Endothelial cell of umbilical vein (primary cell): ENCODE data around the gene ZNF414. TPM values are rescaled to one million over a fixed set of nuclear protein-coding genes. Genes with fewer than 3 reads are reported as not detected.

Experiments
- BruUV-seq: library from RNA; stranded (reverse); fragments of 400-500 nt; replicated peaks from 2 replicates; lab custom pipeline; 2021; lab: Mats Ljungman, UMichigan
- CTCF ChIA-PET: fragments of 300-600, 350-600 bp; sonication (Branson Sonifier 250); formaldehyde crosslinking; loops from one replicate; lab custom pipeline; 2021; ENCODE audit warnings: antibody characterized with exemption, inconsistent platforms; lab: Charles Lee
- POLR2A ChIA-PET: fragments of 300-600, 350-600 bp; sonication (Branson Sonifier 250); formaldehyde crosslinking; loops from one replicate; lab custom pipeline; 2021; ENCODE audit warnings: antibody characterized with exemption, inconsistent platforms; lab: Charles Lee
- DNase-seq: peaks from one replicate; pipeline ENCODE4 v3.0.0-alpha.2; 2011; ENCODE audit warnings: low read depth, low spot score
- FAIRE-seq: peaks from 2 replicates; lab custom pipeline; 2011; peaks lifted over from hg19 to GRCh38; lab: Jason Lieb, UNC
- H2AFZ ChIP-seq: 2 replicates; pipeline ENCODE4 v1.6.0; 2012; ENCODE audit warnings: low read depth, low read length, control low read depth, inconsistent platforms
- H3K27ac ChIP-seq: 2 replicates; pipeline ENCODE4 v1.5.1; 2011; ENCODE audit warnings: low read depth, mild to moderate bottlenecking, control low read depth, low read length, moderate library complexity; ENCODE audit not compliant: insufficient read depth
- H3K27me3 ChIP-seq, 2 experiments: 2 replicates each; pipeline versions ENCODE4 v1.6.0 to v1.6.1; 2011; ENCODE audit warnings: low read length in 2 of 2, mixed read lengths in 1 of 2; ENCODE audit not compliant: control insufficient read depth in 2 of 2, insufficient read depth in 2 of 2
- H3K36me3 ChIP-seq, 2 experiments: 2 replicates in 1 of 2; 3 replicates in 1 of 2; pipeline ENCODE4 v1.5.1; 2011; ENCODE audit warnings: low read length in 2 of 2, mild to moderate bottlenecking in 1 of 2, moderate library complexity in 1 of 2; ENCODE audit not compliant: control insufficient read depth in 2 of 2, insufficient read depth in 2 of 2; ENCODE audit errors: extremely low read depth in 1 of 2
- H3K4me1 ChIP-seq: 3 replicates; pipeline ENCODE4 v1.5.1; 2011; ENCODE audit warnings: mild to moderate bottlenecking, low read length; ENCODE audit not compliant: control insufficient read depth, insufficient read depth; ENCODE audit errors: extremely low read depth
- H3K4me2 ChIP-seq: 2 replicates; pipeline ENCODE4 v1.6.1; 2011; ENCODE audit warnings: low read length, control low read depth, mixed read lengths; ENCODE audit not compliant: insufficient read depth
- H3K4me3 ChIP-seq, 3 experiments: fragments of 200-600 bp in 1 of 3; sonication (generic), shearing (Covaris generic) in 1 of 3; replicated peaks in 1 of 3; 2 replicates each; pipeline ENCODE4 v1.5.1; 2011 to 2016; ENCODE audit warnings: control low read depth in 3 of 3, low read length in 3 of 3, mild to moderate bottlenecking in 2 of 3, inconsistent platforms in 1 of 3, low read depth in 1 of 3, moderate library complexity in 1 of 3; ENCODE audit not compliant: insufficient read depth in 1 of 3
- H3K79me2 ChIP-seq: 2 replicates; pipeline ENCODE4 v1.6.0; 2012; ENCODE audit warnings: low read length, inconsistent platforms; ENCODE audit not compliant: control insufficient read depth, insufficient read depth
- H3K9ac ChIP-seq: replicated peaks from 2 replicates; pipeline ENCODE3; 2011; ENCODE audit warnings: low read length, control low read depth; ENCODE audit not compliant: insufficient read depth; ENCODE audit errors: extremely low read depth
- H3K9me1 ChIP-seq: replicated peaks from 3 replicates; pipeline ENCODE4 v1.6.0; 2011; ENCODE audit warnings: mild to moderate bottlenecking, low read length; ENCODE audit not compliant: control insufficient read depth, insufficient read depth; ENCODE audit errors: extremely low read depth
- H3K9me3 ChIP-seq: replicated peaks from 2 replicates; pipeline ENCODE4 v1.5.1; 2012; ENCODE audit warnings: low read length, inconsistent platforms; ENCODE audit not compliant: control insufficient read depth, insufficient read depth
- H4K20me1 ChIP-seq: replicated peaks from 2 replicates; pipeline ENCODE3; 2011; ENCODE audit warnings: mild to moderate bottlenecking, low read length; ENCODE audit not compliant: control insufficient read depth, insufficient read depth; ENCODE audit errors: extremely low read depth
- EZH2 ChIP-seq: IDR thresholded peaks from 2 replicates; pipeline ENCODE4 v1.6.1; 2012; ENCODE audit warnings: borderline replicate concordance, low read depth, mild to moderate bottlenecking, moderate library complexity, low read length, inconsistent platforms; ENCODE audit not compliant: severe bottlenecking
- FOS ChIP-seq: IDR thresholded peaks from 2 replicates; pipeline ENCODE4 v1.6.1; 2011; ENCODE audit warnings: mild to moderate bottlenecking, low read length, moderate library complexity, borderline replicate concordance; ENCODE audit not compliant: insufficient read depth
- GATA2 ChIP-seq: IDR thresholded peaks from 2 replicates; pipeline ENCODE4 v1.7.0; 2011; ENCODE audit warnings: low read depth, mild to moderate bottlenecking, moderate library complexity, mixed read lengths, low read length; ENCODE audit not compliant: insufficient read length, insufficient read depth
- JUN ChIP-seq: IDR thresholded peaks from 2 replicates; pipeline ENCODE4 v1.6.1; 2011; ENCODE audit warnings: borderline replicate concordance, low read depth; ENCODE audit not compliant: insufficient read length, insufficient read depth
- MYC ChIP-seq: IDR thresholded peaks from one replicate; pipeline ENCODE4 v1.6.1; 2011; ENCODE audit warnings: mild to moderate bottlenecking, low read depth, low read length
- POLR2A ChIP-seq: IDR thresholded peaks from 2 replicates; pipeline ENCODE4 v1.6.1; 2012; ENCODE audit warnings: low read depth, mild to moderate bottlenecking, control low read depth, low read length
- POLR2AphosphoS5 ChIP-seq: IDR thresholded peaks from 2 replicates; pipeline ENCODE4 v1.6.1; 2012; ENCODE audit warnings: low read depth, mild to moderate bottlenecking, control low read depth, low read length, moderate library complexity; ENCODE audit not compliant: insufficient read depth
- dilution Hi-C: fragments of 300-500 bp; cut with MboI; formaldehyde crosslinking; loops from one replicate; pipeline ENCODE4 v1.15.0; 2019; ENCODE audit warnings: low sequenced_read_pairs; ENCODE audit not compliant: extremely low pct_ligation_motif_present
- intact Hi-C: fragments of 100-400 bp; cut with micrococcal nuclease; formaldehyde crosslinking; loops from one replicate; pipeline ENCODE4 v1.10.0; 2022
- polyA plus RNA-seq, 4 experiments: library from polyadenylated mRNA; depleted of rRNA in 3 of 4; stranded (reverse) in 3 of 4; unstranded in 1 of 4; fragments of >200 nt; gene quantifications; 2 replicates each; pipeline versions ENCODE4 v1.2.1 to v1.2.3, GENCODE V29; 2011 to 2012; ENCODE audit warnings: missing spikeins in 1 of 4
- total RNA-seq: library from RNA; stranded (reverse); gene quantifications from 2 replicates; pipeline ENCODE4 v1.2.3, GENCODE V29; 2021
- TF ChIP-seq, protein P1 (sequence below): IDR thresholded peaks from 2 replicates; pipeline ENCODE4 v1.6.1; 2011; ENCODE audit not compliant: insufficient read depth, insufficient read length
- TF ChIP-seq, protein P2 (sequence below), 2 donors: IDR thresholded peaks; 1 replicate in 1 of 2; 2 replicates in 1 of 2; pipeline ENCODE4 v1.5.1; 2011; ENCODE audit warnings: low read length in 2 of 2, mild to moderate bottlenecking in 2 of 2, moderate library complexity in 2 of 2, control low read depth in 1 of 2, inconsistent platforms in 1 of 2, low read depth in 1 of 2; ENCODE audit not compliant: insufficient read depth in 1 of 2; ENCODE audit errors: extremely low read depth in 1 of 2

Gene ZNF414
- total and polyA plus RNA-seq, 2 donors (not counting 3 experiments of a cell fraction or from before 2014, with no cell fraction given) = 11.6 to 20.6 TPM

DNA sequence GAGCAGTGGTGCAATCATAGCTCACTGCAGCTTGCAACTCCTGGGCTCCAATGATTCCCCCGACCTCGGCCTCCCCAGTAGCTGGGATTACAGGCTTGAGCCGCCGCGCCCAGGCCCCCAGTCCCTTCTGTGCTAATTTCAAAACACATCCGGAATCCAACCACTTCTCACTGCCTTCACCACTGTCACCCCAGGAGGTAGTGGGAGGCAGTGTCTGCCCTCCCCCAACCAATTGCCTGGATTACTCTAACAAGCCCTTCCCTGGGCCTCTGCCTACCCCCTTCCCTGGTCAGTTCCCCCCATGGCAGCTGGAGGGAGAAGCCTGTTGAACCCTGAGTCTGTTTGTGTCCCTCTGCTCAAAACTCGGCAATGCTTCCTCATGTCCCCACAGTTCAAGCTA lies 13.8 kb downstream of the ZNF414 start:
- Histone ChIP-seq H3K4me1 (no peaks in the 10 kb centered on the region), H2AFZ (no peak overlapping the region), H3K36me3 (no peaks in the 10 kb centered on the region), H4K20me1 (no peaks in the 10 kb centered on the region), H3K9me1 (no peaks in the 10 kb centered on the region), H3K9ac (no peak overlapping the region), H3K4me3 (no peak overlapping the region), H3K27ac (no peak overlapping the region), H3K9me3 (no peaks in the 10 kb centered on the region), H3K27me3 (no peaks in the 10 kb centered on the region), H3K4me2 (no peak overlapping the region), H3K79me2 (no peaks in the 10 kb centered on the region)
- BruUV-seq = no TSS peak
- no peak for FAIRE-seq
- ChIA-PET POLR2A (no interaction called here), CTCF (no interaction called here)
- DNase-seq = no peak
- intact Hi-C loops (no loop called here), dilution Hi-C loops (no loop called here)
- TF ChIP-seq POLR2AphosphoS5 (no peak), FOS (no peak), MYC (no peak), JUN (no peak), EZH2 (no peak), GATA2 (no peak), POLR2A (no peak)
- TF ChIP-seq, protein P1, sequence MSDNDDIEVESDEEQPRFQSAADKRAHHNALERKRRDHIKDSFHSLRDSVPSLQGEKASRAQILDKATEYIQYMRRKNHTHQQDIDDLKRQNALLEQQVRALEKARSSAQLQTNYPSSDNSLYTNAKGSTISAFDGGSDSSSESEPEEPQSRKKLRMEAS = no peak
- TF ChIP-seq, protein P2, sequence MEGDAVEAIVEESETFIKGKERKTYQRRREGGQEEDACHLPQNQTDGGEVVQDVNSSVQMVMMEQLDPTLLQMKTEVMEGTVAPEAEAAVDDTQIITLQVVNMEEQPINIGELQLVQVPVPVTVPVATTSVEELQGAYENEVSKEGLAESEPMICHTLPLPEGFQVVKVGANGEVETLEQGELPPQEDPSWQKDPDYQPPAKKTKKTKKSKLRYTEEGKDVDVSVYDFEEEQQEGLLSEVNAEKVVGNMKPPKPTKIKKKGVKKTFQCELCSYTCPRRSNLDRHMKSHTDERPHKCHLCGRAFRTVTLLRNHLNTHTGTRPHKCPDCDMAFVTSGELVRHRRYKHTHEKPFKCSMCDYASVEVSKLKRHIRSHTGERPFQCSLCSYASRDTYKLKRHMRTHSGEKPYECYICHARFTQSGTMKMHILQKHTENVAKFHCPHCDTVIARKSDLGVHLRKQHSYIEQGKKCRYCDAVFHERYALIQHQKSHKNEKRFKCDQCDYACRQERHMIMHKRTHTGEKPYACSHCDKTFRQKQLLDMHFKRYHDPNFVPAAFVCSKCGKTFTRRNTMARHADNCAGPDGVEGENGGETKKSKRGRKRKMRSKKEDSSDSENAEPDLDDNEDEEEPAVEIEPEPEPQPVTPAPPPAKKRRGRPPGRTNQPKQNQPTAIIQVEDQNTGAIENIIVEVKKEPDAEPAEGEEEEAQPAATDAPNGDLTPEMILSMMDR (IDR thresholded peaks at IDR 0.05; ENCODE audit: extremely low read depth in 1 of 2, insufficient read depth in 1 of 2, low read depth in 1 of 2, low read length in 2 of 2) = no peak
